Gastrocnemius medialis (tissue), 4 donors: ENCODE results near the gene USP2.

Experiments
- CTCF ChIP-seq, 5 experiments: fragments of 450-650 bp in 3 of 5; fragments of 200-600 bp in 2 of 5; sonication (generic) in 2 of 5; IDR thresholded peaks in 4 of 5; conservative IDR thresholded peaks in 1 of 5; 1 replicate in 4 of 5; 2 replicates in 1 of 5; pipeline ENCODE4 v1.5.1; 2016 to 2019; ENCODE audit warnings: antibody characterized with exemption in 5 of 5, mild to moderate bottlenecking in 3 of 5, moderate library complexity in 3 of 5
- POLR2A ChIP-seq, 2 donors: fragments of 450-650 bp; IDR thresholded peaks; one replicate each; pipeline ENCODE4 v1.6.1; 2017; ENCODE audit warnings: antibody characterized with exemption in 2 of 2, mild to moderate bottlenecking in 2 of 2, moderate library complexity in 2 of 2

DNA sequence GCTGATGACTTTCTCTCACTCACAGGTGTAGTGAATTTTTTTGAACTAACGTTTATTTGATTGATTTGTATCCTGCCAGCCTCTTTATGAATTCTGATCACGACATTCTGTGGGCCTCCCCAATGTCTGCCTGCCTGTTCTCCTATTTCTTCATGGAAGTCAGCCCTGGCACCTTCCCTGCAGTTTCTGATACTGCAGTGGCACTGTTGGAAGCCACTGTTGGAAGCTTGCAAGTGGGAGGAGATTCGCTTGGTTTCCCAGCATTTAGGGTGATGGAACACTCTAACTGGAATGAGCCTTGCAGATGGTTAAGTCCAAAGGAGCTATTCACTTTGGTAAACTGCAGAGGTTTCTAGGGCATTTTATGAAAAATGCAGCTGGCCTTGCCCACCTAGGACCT, 42.8 kb upstream of the USP2 start:
- no peak for TF ChIP-seq POLR2A (IDR thresholded peaks at IDR 0.05)
- no peak for TF ChIP-seq CTCF (IDR thresholded peaks at IDR 0.05 in 4 of 5, conservative IDR thresholded peaks at IDR 0.05 in 1 of 5)
